GM19035 (cell line): Measurements from ENCODE around the gene MAP1LC3A.

Experiments
- ATAC-seq: cut with Tn5 transposase; IDR thresholded peaks from one replicate; pipeline ENCODE4 v1.9.1; 2021; ENCODE audit not compliant: unreplicated experiment

Gene MAP1LC3A

GRCh38 chr20:34547844-34548613 lies 10.5 kb upstream of the MAP1LC3A start:
- ATAC-seq, result no peak

GRCh38 chr20:34549291-34549928 lies 9.1 kb upstream of the MAP1LC3A start:
- ATAC-seq, result no peak

- no peak for ATAC-seq
Observed at GRCh38 chr20:34549929-34550305, 8.6 kb upstream of the MAP1LC3A start.

GRCh38 chr20:34552569-34552968 lies 5.9 kb upstream of the MAP1LC3A start:
- no peak for ATAC-seq

GRCh38 chr20:34553366-34553867 lies 5.1 kb upstream of the MAP1LC3A start:
- no peak for ATAC-seq

GRCh38 chr20:34557936-34558319 lies 590 bp upstream of the MAP1LC3A start:
- ATAC-seq, result no peak

- ATAC-seq, result no peak
Observed at GRCh38 chr20:34559311-34560140, 1.0 kb downstream of the MAP1LC3A start.

- ATAC-seq, result no peak
Observed at GRCh38 chr20:34560141-34560523, 1.6 kb downstream of the MAP1LC3A start.

GRCh38 chr20:34560614-34561013 lies 2.1 kb downstream of the MAP1LC3A start:
- ATAC-seq, result no peak

GRCh38 chr20:34561661-34562060 lies 3.1 kb downstream of the MAP1LC3A start:
- ATAC-seq, result no peak

GRCh38 chr20:34562641-34563040 lies 4.1 kb downstream of the MAP1LC3A start:
- no peak for ATAC-seq

GRCh38 chr20:34564833-34565232 lies 6.3 kb downstream of the MAP1LC3A start:
- no peak for ATAC-seq

- no peak for ATAC-seq
Observed at GRCh38 chr20:34566978-34567891, 8.7 kb downstream of the MAP1LC3A start.

- no peak for ATAC-seq
Observed at GRCh38 chr20:34567892-34568865, 9.7 kb downstream of the MAP1LC3A start.

- ATAC-seq, result no peak
Observed at GRCh38 chr20:34569598-34569997, 11.1 kb downstream of the MAP1LC3A start.

- ATAC-seq, result no peak
Observed at GRCh38 chr20:34570859-34571306, 12.4 kb downstream of the MAP1LC3A start.

- ATAC-seq, result no peak
Observed at GRCh38 chr20:34571753-34572152, 13.2 kb downstream of the MAP1LC3A start.

- ATAC-seq, result no peak
Observed at GRCh38 chr20:34573541-34574300, 15.2 kb downstream of the MAP1LC3A start.

- no peak for ATAC-seq
Observed at GRCh38 chr20:34574426-34574825, 15.9 kb downstream of the MAP1LC3A start.
